HG02678 (cell line): ENCODE data around the gene EFCAB5.
"Not testable (repeated sequence)": the region's sequence is repeated elsewhere in the genome, so short reads cannot be mapped to it uniquely, and the experiment has no call there.

Experiments
- ATAC-seq: cut with Tn5 transposase; IDR thresholded peaks from one replicate; pipeline ENCODE4 v1.9.1; 2021; ENCODE audit warnings: mild to moderate bottlenecking, moderate library complexity; ENCODE audit not compliant: unreplicated experiment

The EFCAB5 gene

DNA sequence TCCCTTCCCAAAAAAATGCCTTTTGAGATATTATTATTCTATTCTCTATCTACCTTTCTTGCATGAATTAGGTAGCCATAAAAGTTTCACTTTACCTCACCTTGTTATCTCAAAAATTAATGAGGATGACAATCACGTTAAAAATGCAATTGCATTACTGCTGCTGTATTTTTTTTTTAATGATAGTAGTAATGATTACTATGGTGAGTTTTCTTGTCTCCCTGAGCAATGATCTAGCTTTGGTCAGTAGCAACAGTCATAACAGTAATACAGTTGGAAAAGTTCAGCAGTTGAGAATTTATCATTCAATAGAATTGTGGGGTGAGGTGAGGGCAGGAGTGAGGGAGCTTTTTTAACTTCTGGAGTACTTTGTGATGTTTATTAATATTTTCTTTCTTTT is at the start of gene EFCAB5:
TSS of gene EFCAB5 (plus strand) at position 301 of the 400 bp plus-strand sequence. CDS start 163 bp downstream, outside the sequence.
- ATAC-seq = no peak

DNA sequence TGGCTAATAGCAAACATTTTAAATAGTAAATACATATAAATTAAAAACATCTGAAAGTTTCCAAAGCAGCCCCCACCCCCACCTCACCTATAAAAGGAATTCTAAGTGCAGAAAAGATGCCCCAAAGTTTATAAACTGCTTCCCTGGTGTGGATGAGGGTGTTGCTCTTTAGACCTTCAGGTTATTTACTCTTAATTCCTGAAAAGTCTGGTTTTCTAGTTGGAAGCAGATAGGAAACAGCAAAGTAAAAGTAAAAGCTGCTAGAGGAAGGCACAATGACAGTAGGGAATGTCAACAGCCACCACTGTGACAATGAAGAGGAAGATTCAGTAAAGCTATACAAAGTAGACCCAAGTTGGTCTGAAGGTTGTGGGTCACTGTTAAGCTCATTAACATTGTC is 49.2 kb upstream of the EFCAB5 start:
- ATAC-seq = no peak

DNA sequence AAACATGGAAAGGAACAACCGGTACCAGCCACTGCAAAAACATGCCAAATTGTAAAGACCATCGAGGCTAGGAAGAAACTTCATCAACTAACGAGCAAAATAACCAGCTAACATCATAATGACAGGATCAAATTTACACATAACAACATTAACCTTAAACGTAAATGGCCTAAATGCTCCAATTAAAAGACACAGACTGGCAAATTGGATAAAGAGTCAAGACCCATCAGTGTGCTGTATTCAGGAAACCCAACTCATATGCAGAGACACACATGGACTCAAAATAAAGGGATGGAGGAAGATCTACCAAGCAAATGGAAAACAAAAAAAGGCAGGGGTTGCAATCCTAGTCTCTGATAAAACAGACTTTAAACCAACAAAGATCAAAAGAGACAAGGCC is 44.3 kb upstream of the EFCAB5 start:
- not testable (repeated sequence) for ATAC-seq

DNA sequence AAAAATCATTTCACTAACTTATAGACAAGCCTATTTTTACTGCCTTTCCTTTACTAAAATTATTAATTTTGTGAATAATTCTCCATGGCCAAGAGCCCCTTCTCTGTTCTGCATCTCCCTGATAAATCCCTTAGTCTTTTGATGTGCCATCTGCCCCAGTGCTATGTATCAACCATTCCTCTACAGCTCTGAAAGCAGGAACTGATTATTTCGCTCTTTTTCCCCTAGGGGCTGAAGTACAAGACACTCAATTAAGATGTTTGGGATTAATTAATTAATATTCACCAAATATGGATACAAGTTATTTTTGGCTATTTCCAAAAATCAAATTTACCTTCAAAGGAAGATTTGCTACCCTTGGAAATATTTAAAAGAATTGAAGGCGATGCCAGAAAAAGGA is 38.0 kb upstream of the EFCAB5 start:
- no peak for ATAC-seq

- no peak for ATAC-seq
Measured at GRCh38 chr17:29905086-29905878, 36.2 kb upstream of the EFCAB5 start.

GRCh38 chr17:29905879-29906167 is 35.6 kb upstream of the EFCAB5 start:
- no peak for ATAC-seq

DNA sequence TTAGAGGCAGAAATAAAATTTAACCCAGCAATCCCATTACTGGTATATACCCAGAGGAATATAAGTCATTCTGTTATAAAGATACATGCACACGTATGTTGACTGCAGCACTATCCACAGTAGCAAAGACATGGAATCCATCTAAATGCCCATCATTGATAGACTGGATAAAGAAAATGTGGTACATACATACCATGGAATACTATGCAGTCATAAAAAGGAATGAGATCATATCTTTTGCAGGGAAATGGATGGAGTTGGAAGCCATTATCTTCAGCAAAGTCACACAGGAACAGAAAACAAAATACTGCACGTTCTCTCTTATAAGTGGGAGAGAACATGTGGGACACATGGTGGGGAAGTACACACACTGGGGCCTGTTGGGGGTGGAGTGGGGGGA is 34.5 kb upstream of the EFCAB5 start:
- no peak for ATAC-seq

DNA sequence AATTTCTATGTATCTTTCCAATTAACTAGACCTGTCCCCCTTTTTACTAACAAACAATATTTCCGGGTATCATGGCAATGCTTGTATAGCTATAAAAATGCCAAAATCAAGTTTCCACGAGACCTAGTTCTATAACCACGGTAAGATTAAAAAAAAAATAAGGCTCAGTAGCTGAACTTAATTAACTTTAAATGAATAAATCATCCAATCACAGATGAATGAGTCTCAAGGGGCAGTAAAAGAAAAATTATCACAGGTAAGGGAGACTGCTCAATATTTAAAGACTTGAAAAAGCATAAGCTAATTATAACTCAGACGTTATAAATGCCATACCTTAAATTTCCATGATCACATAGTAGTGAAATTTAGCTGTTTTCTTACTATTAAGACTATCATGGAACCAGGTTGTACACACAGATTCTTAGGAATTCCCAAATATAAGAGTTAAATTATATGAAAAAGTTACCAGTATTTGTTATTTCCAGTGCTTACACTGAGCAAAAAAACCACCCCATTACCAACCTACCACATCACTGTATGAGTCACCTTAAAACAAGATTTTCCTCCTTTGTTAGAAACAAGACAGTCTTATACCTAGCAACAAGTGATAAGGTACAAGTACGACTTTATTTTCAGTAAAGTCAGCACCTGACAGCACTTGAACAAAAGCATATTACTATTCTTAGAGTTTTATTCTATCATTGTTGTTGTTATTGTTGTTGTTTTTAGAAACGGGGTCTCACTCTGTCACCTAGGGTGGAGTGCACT is 32.0 kb upstream of the EFCAB5 start:
- no peak for ATAC-seq

- no peak for ATAC-seq
Measured at GRCh38 chr17:29911641-29912177, 29.7 kb upstream of the EFCAB5 start.

DNA sequence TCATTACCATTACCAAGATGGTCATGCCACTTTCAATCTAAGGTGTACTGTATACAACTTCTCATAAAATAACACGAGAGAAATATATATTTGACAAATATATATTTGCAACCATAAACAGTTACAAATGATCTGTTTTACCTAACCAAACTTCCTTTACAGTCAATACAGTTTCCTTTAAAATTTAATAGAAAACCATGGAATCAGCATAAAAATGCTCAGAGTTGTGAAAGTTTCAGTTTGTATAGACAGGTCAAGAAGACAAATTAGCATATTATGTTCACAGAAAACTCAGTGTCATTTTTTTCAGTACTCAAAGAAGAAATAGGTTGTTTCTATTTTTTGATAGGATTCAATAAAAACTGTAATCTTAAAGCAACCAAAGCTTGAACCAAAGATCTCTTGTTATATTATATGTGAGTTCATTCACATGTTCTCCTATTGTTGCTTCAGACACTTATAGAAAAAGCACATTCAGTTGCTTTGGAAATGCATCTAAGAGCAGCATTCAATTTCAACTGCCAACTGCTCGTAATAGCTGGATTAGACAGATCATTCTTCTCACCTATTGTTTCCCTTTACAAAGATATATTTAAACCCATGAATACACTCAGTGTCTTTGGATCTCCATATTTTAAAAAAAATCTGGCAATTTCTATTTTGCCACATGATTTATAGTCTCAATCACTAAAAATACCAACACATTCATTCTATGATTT is 26.5 kb upstream of the EFCAB5 start:
- ATAC-seq = no peak

- ATAC-seq = no peak
Measured at GRCh38 chr17:29918016-29918415, 23.4 kb upstream of the EFCAB5 start.

GRCh38 chr17:29918922-29919856 is 22.2 kb upstream of the EFCAB5 start:
- ATAC-seq = no peak

DNA sequence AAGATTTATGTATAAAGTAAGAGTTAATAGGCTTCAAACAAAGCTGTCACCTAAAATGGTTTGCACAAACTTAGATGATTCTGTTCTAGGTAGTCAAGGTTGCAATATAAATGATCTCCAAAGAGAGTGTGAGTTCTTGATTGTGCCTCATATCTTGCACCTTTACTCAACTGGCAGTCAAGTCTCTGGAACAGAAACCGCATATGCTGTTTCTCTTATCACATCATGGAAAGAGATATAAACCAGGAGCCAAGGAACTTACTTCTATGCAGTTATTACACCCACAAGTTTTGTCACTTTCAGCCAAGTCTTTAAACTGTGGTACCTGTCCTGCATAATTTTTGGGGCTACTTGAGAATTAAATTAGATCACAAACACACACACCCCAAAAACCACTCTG is 16.6 kb upstream of the EFCAB5 start:
- ATAC-seq = no peak

- ATAC-seq = no peak
Measured at GRCh38 chr17:29927546-29927945, 13.9 kb upstream of the EFCAB5 start.

DNA sequence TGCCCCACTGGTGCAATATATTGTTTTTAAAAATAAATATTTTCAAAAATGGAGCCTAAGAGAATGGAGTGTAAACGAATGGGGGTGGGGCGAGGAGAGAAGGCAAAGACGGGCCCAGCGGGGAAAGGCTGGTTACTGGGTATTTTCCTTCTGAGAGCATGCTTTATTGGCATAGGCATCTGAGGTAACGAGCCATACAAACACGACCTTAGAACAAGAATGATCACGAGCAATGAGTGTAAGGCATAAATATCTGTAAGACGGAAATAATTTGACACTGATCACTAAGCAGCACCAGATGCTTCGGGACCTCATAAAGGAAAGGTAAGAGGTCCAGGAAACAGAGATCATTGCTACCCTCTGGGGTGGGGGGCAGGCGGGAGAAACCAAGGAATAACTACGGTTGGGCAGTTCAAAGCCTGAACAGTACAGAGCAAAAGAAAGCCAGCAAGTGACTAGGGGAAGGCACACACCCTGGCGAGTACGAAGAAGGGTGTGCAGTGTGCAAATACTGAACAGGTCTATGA is 12.4 kb upstream of the EFCAB5 start:
- no peak for ATAC-seq

GRCh38 chr17:29929533-29930408 is 11.7 kb upstream of the EFCAB5 start, which contains the start of gene SSH2:
SSH2 (minus strand) TSS chr17:29930228; CDS start chr17:29930000, 228 bp downstream.
- ATAC-seq = peak; percentile 67

DNA sequence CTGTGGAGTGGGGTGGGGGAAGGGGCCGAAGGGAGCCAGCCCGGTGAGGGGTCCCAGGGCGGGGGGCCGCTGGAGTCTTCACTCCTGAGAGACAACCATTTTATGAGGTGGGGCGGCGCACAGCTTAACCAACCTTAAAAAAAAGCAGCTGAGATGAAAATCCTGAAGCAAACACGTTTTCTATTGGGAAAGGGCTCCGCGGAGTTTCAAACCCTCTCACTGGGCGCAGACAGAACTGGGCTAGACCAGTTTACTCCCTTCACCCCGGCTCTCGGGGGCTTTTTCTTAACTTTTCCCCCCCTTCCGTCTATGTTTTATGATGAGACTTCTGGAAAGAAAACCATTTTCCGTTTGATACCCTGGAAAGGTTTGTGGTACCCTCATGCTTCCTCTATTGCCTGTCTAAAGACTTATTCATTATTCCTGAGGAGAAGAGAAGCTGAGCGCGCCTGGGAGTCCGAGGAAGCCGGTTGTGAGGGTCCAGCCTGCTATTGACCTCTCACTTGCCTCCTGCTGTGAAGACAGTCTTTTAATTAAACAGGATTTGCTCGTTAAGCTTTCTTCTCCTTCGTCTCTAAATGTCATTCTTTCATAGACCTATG is 10.9 kb upstream of the EFCAB5 start:
- no peak for ATAC-seq

- peak; percentile 73 for ATAC-seq
Measured at GRCh38 chr17:29931231-29931932, 10.1 kb upstream of the EFCAB5 start.
